Mucosa of descending colon (tissue), 3 donors: ENCODE measurements around the gene BPI. TPM values are rescaled to one million over a fixed set of nuclear protein-coding genes. Genes with fewer than 3 reads are reported as not detected.
A peak's percentile ranks its signal among the peaks of the same experiment; 100 is the strongest.

Experiments
- ATAC-seq: fragments of 200-7000 bp; cut with Tn5 transposase; one replicate; pipeline ENCODE4 v1.9.1; 2020; ENCODE audit warnings: mild to moderate bottlenecking, moderate library complexity
- DNase-seq, 3 donors: peaks; one replicate each; pipeline ENCODE4 v3.0.0-alpha.2; 2020
- H3K36me3 ChIP-seq: fragments of 200-600 bp; one replicate; pipeline ENCODE4 v1.8.0; 2021; ENCODE audit warnings: low read depth, mild to moderate bottlenecking
- H3K4me1 ChIP-seq: fragments of 200-600 bp; one replicate; pipeline ENCODE4 v1.8.0; 2021; ENCODE audit warnings: low read depth, mild to moderate bottlenecking
- H3K4me3 ChIP-seq: fragments of 200-600 bp; one replicate; pipeline ENCODE4 v1.8.0; 2021; ENCODE audit warnings: mild to moderate bottlenecking
- H3K9me3 ChIP-seq: fragments of 200-600 bp; one replicate; pipeline ENCODE4 v1.8.0; 2021; ENCODE audit warnings: mild to moderate bottlenecking
- intact Hi-C, 2 donors: fragments of 100-400 bp; cut with DNase I in 1 of 2; cut with micrococcal nuclease in 1 of 2; formaldehyde crosslinking; loops; one replicate each; pipeline versions ENCODE4 v1.11.0 to v1.11.1; 2022; cut with DNase I, micrococcal nuclease
- total RNA-seq, 3 donors: library from RNA; stranded (reverse); fragmentation: NEBNext Ultra II Directional in 2 of 3; extraction: Animal tissue kit (Norgen Biotek cat#: 25700) in 2 of 3; gene quantifications; one replicate each; pipeline versions ENCODE4 v1.2.1 to v1.2.4, GENCODE V29; 2021 to 2023
- TF ChIP-seq, protein P1 (sequence below): fragments of 200-600 bp; IDR thresholded peaks from one replicate; pipeline ENCODE4 v1.8.0; 2022; ENCODE audit warnings: antibody characterized with exemption, mild to moderate bottlenecking
- donor health status: DM: no; HTN: no; CAD: no; lungs with moderate emphysema.
- donor health status: DM: no; HTN: no; CAD: no.
- donor health status: DM: no; HTN: yes; CAD: no.

Gene BPI
- total RNA-seq, 3 donors from 2014 or later: 0.19 TPM; not detected in 2

DNA sequence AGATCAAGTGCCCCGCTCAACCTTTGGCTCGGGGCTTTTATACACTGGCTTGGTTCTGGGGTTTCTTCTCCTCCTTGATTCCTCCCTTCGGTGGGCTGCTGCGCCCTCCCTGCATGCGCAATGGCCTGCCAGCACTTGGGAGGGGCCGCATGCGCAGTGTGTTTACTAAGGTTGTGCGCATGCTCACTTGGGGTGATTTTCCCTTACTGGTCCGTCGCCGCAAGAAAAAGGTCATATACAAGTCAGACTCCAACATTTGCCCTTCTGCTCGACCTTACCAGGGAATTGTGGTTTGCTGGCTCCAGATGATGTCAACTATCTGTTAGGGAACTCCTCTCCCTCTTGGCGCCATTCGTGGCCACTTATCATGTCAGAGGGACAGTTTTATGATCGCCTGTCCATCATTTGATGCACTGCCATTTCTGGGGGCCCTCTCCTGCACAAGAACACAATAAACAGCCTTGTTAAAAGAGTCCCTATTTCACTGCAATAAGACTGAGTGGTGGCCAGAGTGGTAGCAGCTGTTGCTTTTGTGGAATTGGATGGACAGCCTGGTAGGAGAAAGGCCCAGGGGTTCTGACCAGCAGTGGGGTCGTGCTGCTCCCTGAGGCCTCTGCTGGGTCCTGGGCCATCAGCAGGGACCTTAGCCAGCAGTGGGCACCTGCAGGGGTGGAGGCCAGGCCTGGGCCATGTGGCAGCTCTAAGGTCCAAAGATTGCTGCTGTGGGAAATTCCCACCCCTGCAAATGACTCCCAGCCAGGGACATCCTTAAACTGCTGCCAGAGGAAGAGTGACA is 39.6 kb downstream of the BPI start:
- ATAC-seq (peak; percentile 73), DNase-seq (peak; percentile 59 to 83 (median 72))
- Histone ChIP-seq H3K36me3 (no peaks in the 10 kb centered on the region), H3K4me1 (no peaks in the 10 kb centered on the region), H3K4me3 (no peak overlapping the region), H3K9me3 (no peaks in the 10 kb centered on the region)
- TF ChIP-seq, protein P1, sequence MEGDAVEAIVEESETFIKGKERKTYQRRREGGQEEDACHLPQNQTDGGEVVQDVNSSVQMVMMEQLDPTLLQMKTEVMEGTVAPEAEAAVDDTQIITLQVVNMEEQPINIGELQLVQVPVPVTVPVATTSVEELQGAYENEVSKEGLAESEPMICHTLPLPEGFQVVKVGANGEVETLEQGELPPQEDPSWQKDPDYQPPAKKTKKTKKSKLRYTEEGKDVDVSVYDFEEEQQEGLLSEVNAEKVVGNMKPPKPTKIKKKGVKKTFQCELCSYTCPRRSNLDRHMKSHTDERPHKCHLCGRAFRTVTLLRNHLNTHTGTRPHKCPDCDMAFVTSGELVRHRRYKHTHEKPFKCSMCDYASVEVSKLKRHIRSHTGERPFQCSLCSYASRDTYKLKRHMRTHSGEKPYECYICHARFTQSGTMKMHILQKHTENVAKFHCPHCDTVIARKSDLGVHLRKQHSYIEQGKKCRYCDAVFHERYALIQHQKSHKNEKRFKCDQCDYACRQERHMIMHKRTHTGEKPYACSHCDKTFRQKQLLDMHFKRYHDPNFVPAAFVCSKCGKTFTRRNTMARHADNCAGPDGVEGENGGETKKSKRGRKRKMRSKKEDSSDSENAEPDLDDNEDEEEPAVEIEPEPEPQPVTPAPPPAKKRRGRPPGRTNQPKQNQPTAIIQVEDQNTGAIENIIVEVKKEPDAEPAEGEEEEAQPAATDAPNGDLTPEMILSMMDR: no peak
- intact Hi-C loops: no loop called here

DNA sequence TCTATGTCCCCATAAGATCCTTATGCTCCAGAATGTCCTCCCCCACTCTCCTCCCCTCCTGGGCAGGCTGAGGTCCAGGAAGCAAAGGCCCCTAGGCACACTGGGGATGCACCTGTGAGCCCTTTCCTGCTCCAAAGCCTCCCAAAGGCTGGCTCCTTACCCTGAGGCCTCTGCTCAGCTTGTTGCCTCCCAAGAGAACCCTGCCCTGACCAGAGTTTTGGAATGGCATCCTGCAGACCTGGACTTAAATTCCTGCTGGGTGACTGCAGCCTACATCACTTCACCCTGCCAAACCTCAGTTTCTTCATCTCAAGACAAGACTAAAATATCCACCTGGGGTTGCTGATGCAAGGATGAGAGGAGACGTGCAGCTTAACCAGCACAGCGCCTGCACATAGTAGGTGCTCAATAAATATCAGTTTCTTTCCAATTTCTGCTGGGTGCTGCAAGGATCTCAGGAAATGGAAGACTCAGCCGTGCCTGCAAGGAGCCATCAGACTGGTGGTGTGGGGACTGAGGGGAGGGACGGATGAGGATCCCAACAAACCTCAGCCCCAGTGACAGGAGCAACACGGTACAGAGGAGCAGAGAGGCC is 40.2 kb downstream of the BPI start:
- DNase-seq (no peak), ATAC-seq (no peak)
- intact Hi-C loops: no loop called here
- Histone ChIP-seq H3K4me3 (no peak overlapping the region), H3K36me3 (no peaks in the 10 kb centered on the region), H3K9me3 (no peaks in the 10 kb centered on the region), H3K4me1 (no peaks in the 10 kb centered on the region)
- TF ChIP-seq, protein P1: no peak

DNA sequence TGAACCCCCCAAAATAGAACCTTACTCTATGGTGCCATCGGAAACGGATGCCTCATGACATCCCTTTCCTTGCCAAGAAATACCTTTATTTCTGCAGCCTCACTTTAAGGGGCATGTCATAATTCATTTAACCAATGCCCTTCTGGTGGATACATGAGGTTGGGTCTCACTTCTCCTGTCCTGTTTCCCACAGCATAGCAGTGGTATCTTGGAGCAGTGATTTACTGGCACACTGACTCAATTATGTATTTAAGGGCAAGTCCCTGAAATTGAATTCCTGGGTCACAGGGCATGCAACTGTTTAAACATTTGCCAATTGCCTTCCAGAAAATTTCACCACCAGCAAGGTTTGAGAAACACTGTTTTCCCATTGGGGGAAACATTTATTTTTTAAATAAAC is 41.7 kb downstream of the BPI start:
- H3K4me1 ChIP-seq: no peaks in the 10 kb centered on the region
- no peaks in the 10 kb centered on the region for H3K9me3 ChIP-seq
- ATAC-seq: no peak
- no peaks in the 10 kb centered on the region for H3K36me3 ChIP-seq
- TF ChIP-seq, protein P1: no peak
- intact Hi-C loops: no loop called here
- no peak for DNase-seq
- no peak overlapping the region for H3K4me3 ChIP-seq

GRCh38 chr20:38346247-38346651 is 42.3 kb downstream of the BPI start, which contains the start of gene LBP:
TSS of gene LBP (plus strand) at chr20:38346482. CDS start at chr20:38346517, 35 bp downstream.
- H3K4me1 ChIP-seq: no peaks in the 10 kb centered on the region
- H3K9me3 ChIP-seq: no peaks in the 10 kb centered on the region
- H3K4me3 ChIP-seq: no peak within 1 kb of the TSS
- ATAC-seq (no peak), DNase-seq (no peak)
- TF ChIP-seq, protein P1: no peak
- no peaks in the 10 kb centered on the region for H3K36me3 ChIP-seq
- intact Hi-C loops: no loop called here

GRCh38 chr20:38346741-38347140 is 42.8 kb downstream of the BPI start:
- H3K9me3 ChIP-seq: no peaks in the 10 kb centered on the region
- H3K4me1 ChIP-seq: no peaks in the 10 kb centered on the region
- H3K36me3 ChIP-seq: no peaks in the 10 kb centered on the region
- TF ChIP-seq, protein P1: no peak
- no peak for DNase-seq
- no peak overlapping the region for H3K4me3 ChIP-seq
- intact Hi-C loops: no loop called here
- ATAC-seq: no peak
